GM13976 (cell line): ENCODE data around the gene NAIF1.
"Not testable (repeated sequence)": the region's sequence is repeated elsewhere in the genome, so short reads cannot be mapped to it uniquely, and the experiment has no call there.

Source experiments
- DNase-seq: peaks from one replicate; pipeline ENCODE4 v3.0.0; 2012; ENCODE audit warnings: low spot score
- CTCF ChIP-seq: IDR thresholded peaks from 2 replicates; pipeline ENCODE4 v1.5.1; 2012; ENCODE audit warnings: borderline replicate concordance, mild to moderate bottlenecking; ENCODE audit not compliant: insufficient read depth; ENCODE audit errors: extremely low read depth, missing control alignments, control extremely low read depth
- in situ Hi-C: fragments of 300-500 bp; cut with MboI; formaldehyde crosslinking; loops from one replicate; pipeline ENCODE4 v1.12.0; 2022; ENCODE audit warnings: low sequenced_read_pairs, mixed read lengths, inconsistent platforms; ENCODE audit not compliant: unreplicated experiment

NAIF1 gene

DNA sequence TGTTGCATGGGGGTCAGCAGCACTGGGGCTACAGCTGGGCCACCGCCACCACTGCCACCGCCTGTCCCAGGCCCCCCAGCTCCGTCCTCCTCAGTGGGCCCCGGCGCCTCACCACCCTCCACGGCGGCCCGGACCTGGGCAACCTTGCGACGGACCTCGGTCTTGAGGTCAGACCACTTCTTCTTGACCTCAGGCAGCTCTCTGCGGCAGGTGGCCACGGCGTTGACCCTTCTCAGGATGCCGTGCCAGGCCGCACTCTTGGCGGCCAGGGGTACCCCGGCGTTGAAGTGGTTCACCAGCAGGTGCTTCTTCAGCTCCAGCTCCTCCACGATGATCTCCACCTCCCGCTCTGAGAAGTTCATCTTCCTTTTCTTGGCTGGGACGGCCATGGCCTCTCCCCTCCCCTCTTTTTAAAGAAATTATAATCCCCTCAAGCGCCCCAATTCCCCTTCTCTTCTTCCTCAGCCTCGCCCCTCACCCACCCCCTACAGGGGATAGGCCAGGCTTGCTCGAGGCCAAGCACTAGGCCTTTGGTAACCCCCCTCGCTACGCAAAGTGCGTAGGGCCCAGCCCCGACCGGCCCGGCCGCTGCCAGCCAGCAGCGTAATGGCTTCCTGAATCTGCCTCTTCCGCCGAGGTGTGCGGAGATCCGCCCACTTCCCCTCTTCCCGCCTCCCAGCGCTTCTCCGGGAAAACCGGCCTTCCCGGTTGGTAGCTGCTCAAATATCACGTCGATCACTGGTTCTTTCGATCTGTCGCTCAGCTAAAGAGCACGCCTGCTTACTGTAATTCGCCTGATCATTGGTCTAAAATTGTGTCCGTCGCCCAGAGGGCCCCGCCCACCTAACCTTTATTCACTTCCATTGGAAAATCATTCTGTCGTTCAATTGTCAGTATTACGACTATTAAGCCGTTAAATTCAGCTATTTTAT is at the start of gene NAIF1:
NAIF1 (minus strand) TSS at position 608 of the 932 bp plus-strand sequence; CDS start at position 389, 219 bp downstream.
- TF ChIP-seq CTCF = no peak
- in situ Hi-C loops = no loop called here
- peak; percentile 95 for DNase-seq

GRCh38 chr9:128116104-128117083 is 49.3 kb upstream of the NAIF1 start:
- no peak for DNase-seq
- in situ Hi-C loops = no loop called here
- no peak for TF ChIP-seq CTCF

GRCh38 chr9:128115187-128116103 is 48.3 kb upstream of the NAIF1 start:
- DNase-seq = peak; percentile 68
- no peak for TF ChIP-seq CTCF
- in situ Hi-C loops = no loop called here

DNA sequence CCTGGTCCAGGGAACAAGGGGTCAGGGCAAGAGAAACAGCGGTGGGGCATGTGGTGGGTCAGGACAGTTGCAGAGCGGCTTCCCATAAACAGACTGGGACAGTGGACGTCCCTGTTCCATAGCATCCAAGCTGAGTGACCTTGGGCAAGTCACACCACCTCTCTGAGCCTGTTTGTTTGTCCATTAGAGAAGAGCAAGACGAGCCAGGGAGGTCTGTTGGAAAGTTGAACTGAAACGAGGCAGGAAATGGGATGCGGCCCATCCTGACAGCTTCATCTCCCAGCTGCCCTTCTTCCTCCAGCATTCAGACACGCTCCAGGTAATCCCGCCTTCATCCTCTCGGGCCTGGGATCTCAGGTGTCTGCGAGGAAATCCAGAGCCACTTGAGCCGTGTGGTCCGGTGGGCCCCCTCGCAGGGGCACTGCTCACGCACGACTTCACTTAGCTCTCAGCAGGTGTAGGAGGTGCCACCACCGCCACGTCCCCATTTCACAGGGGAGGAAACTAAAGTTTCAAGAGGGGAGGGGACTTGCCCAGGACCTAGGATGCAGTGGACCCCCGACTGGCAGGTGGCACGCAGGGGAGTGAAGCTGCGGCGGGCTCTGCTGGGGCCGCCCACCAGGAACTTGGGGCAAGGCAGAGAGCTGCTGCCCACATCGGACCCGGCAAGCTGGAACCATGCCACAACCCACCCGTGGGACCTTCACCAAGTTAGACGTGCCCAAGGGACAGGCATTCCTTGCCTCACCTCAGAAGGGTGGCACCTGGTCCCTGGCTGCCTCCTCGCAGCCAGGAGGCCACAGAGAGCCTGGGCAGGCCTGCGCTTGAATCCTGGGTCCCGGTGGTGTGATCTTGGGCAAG is 47.4 kb upstream of the NAIF1 start:
- in situ Hi-C loops = no loop called here
- no peak for DNase-seq
- no peak for TF ChIP-seq CTCF

DNA sequence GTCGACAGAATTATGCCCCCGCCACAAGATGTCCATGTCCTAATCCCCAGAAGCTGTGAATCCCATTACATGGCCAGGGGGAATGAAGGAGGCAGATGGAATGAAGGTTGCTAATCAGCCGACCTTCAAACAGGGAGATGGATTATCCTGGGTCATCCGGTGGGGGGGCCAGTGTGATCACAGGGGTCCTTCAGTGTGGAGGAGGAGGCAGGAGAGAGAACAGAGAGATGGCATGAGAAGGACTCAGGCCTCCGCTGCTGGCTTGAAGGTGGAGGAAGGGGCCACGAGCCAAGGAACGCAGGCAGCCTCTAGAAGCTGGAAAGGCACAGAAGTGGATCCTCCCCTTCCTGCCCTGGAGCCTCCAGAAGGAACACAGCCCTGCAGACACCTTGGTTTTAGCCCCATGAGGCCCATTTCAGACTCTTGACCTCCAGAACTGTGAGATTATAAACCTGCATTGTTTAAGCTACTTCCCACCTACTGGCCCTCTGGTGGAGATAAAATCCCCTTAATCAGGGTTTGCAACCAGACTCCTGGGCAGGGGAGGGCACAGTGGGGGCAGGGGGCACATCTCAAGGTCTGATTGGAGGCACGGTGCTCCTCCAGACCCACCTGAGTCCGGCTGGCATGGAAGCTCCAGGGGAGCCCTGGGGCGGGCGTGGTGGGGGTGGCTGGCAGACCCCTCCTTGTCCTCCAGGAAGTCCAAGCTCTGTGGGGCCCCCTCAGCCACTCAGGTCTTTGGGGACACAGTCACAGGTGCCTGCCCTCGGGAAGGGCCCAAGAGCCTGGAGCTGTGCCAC is 46.6 kb upstream of the NAIF1 start:
- no peak for DNase-seq
- in situ Hi-C loops = no loop called here
- TF ChIP-seq CTCF = no peak

GRCh38 chr9:128111726-128112125 is 44.6 kb upstream of the NAIF1 start:
- in situ Hi-C loops, DNase-seq: not testable (repeated sequence)
